IPS DF 4.7 (cell line): ENCODE results near the gene CYP4F8.

Experiments
- DNase-seq: peaks from one replicate; pipeline ENCODE4 v3.0.0-alpha.2; 2013; ENCODE audit warnings: low spot score; ENCODE audit errors: extremely low read depth

CYP4F8 gene

DNA sequence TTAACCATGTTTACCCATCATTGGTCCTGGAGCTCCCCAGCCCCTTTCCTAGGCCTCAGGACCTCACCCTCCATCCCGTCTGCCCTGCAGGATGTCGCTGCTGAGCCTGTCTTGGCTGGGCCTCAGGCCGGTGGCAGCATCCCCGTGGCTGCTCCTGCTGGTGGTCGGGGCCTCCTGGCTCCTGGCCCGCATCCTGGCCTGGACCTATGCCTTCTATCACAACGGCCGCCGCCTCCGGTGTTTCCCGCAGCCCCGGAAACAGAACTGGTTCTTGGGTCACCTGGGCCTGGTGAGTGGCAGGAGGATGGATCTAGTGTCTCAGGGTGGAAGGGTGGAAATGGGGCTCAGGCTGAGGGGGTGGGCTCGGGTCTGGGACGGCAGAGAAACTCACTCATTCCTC, 508 bp downstream of the CYP4F8 start:
- DNase-seq, result no peak

DNA sequence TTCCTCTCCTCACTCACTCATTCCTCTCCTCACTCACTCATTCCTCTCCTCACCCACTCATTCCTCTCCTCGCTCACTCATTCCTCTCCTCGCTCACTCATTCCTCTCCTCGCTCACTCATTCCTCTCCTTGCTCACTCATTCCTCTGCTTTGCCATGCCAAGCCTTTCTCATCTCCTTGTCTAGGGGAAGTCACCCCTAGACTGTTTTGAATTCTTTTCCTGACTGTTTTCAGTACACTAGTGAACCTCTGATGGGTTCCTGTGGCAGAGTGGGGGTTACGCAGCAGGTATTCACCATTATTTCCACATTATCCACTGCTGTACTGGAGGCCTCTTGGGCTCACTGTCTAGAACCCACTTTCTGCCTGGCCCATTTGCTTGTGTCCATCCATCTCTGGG, 1.2 kb downstream of the CYP4F8 start:
- no peak for DNase-seq

DNA sequence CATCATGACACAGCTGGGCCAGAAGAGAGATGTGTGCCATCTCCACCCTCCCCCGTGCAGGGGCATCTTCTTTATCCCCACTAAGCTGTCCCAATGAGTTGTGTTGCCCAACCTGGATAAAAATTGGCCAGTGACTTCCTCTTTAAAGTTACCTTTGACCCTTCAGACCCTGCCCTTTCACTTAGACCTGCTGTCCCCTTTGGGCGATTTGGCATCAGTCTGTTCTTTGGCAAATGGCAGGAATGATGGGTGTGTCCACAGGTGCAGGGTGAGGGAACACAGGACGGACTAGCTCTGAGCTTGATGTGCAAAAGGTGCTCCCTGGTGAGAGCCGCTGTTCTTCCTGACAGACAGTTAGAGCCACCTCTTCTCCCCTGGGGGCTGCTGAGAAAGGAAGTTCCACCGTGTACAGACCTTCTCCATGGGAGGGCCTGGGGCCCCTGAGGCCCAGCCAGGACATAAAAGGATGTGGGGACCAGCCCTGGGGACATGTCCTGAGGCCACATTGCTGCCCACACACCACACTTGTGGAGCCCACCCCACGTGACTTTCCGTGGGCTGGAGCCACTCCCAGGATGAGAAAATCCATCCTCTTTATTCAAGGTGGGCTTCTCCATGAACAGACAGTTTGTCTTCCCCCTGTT, 1.7 kb downstream of the CYP4F8 start:
- no peak for DNase-seq

DNA sequence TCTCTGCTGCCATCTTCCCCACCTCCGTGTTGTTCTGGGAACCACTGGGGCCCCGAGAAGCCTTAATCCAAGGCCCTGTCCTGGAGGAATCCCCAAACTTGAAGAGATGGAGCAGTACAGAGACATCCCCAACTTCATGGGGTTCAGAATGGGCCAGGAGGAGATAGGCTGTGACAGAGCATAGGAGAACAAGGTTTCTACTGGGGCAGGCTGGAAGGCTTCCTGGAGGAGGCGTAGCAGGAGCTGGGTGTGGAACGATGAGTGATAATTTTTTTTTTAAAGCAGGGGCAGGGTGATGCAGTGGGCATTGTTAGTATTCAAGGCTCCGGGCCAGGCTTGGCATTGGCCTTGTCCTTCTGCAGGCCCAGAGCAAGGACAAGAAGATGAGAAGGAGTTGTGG, 3.3 kb downstream of the CYP4F8 start:
- no peak for DNase-seq

DNA sequence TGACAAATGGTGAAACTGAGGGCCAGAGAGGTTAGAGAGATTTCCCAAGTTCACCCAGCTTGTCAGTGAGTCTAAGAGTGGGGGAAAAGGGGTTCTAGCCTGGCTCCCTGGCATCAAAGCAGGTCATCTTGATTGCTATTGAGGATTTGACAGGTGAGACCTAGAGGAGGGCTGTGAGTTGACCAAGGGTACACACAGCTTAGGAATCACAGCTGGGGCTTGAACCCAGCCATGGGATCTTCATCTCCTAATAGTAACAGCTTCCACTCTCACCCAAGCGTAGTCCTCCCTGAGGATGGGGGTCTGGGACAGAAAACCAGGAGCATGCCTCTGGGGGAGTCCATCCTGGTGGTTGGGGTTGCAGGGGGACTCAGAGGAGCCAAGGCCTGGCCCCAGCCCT, 6.8 kb downstream of the CYP4F8 start:
- no peak for DNase-seq

DNA sequence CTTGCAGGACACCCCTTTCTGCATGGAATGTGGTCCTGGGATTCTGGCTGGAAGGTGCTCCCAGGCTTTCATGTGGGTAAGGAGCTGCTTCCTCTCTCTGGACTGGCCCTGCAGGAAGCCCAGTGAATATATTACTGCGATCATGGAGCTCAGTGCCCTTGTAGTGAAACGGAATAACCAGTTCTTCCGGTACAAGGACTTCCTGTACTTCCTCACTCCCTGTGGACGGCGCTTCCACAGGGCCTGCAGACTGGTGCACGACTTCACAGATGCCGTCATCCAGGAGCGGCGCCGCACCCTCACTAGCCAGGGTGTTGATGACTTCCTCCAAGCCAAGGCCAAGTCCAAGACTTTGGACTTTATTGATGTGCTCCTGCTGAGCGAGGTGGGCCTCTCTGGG, 8.0 kb downstream of the CYP4F8 start:
- no peak for DNase-seq

DNA sequence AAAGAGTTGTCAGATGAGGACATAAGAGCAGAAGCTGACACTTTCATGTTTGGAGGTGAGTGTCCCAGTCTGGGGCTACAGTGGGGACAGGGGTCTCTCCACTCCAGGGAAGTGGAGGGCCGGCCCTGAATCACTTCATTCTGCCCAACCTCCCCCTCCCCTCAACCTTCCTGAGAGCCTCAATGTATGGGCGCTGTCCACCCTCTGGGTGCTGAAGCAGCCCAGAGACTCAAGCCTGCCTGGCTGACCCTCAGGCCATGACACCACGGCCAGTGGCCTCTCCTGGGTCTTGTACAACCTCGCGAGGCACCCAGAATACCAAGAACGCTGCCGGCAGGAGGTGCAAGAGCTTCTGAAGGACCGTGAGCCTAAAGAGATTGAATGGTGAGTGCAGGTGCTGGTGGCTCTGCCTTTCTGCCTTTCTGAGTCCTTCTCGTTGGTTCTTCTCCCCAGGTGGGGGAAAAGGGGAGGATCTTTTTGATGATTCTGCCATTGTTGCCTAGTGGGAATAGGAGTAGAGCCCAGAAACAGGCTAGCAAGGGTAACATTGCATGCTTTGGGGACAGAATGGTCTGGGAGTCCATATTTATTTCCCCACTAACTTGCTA, 8.8 kb downstream of the CYP4F8 start:
- no peak for DNase-seq

DNA sequence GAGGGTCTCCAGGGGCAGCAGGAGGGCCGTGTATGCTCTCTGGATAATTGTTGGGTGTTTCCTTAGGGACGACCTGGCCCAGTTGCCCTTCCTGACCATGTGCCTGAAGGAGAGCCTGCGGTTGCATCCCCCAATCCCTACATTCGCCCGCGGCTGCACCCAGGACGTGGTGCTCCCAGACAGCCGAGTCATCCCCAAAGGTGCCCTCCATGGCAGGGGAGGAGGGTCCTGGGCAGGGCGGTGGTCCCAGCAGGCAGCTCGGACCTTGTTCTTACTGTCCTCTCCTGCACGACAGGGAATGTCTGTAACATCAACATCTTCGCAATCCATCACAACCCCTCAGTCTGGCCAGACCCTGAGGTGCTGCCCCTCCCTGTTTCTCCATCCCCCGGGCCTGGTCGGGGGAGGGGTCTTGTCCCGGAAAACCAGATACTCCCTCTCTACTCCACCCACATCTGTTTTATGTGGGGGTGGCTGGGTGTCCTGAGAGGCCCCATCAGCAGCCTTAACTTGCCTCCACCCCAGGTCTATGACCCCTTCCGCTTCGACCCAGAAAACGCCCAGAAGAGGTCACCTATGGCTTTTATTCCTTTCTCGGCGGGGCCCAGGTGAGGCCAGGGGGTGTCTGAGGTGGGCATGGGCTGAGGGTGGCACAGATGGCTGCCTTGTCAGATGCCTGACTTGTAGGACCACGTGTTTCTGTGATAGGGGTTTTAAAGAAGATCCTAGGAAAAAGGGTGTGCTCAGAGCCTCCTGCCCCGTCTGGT, 13.4 kb downstream of the CYP4F8 start:
- DNase-seq, result no peak

DNA sequence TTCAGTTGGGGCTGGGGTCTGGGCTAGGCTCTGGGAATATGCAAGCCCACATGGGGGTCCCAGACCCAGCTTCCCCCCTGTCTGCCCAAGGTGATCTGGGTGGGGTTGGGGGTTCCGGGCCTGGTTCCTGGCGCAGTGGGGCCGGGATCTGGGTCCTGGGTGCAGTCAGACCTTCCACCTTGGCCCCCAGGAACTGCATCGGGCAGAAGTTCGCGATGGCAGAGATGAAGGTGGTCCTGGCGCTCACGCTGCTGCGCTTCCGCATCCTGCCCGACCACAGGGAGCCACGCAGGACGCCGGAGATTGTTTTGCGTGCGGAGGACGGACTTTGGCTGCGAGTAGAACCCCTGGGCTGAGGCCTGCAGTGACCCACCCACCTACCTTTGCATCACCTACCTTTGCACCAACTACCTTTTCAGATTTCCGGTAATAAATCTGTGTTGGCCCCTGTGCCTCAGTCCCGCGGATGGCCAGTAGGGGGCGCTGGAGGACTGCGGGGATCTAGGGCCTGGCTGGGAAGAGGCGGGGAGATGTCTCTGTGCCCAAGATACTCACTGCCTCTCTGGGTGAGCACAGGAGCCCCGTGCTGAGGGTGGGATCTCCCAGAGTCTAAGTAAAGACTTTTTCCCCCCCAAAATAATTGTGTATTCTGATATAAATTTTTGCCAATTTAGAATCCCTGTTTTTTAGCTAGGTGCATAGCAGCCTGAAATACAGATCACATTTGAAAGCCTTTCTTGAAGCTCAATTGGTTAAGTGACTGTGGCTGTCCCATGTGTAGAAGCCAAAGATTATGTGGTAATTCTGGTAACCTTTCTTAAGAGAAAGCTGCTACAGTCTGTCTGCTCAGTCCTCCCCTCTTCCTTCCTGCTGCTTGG, 14.2 kb downstream of the CYP4F8 start:
- DNase-seq, result no peak

DNA sequence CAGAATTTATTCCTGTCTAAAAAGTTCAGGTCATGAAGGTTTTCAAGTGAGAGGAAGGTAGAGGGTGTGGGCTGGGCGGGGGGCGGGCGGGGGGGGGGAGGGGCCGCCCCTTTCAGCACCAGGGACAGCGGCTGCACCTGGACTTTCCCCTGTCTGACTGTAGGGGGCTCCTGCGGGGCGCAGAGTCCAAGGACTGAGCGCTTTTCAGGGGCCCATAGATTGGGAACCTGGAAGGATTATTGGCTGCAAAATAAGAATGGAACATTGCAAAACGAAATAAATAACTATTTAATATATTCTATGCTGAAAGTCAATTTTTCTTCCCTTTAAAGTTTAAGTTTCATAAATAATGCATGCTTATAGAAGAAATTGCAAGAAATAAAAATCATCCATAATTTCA, 16.8 kb downstream of the CYP4F8 start:
- no peak for DNase-seq

DNA sequence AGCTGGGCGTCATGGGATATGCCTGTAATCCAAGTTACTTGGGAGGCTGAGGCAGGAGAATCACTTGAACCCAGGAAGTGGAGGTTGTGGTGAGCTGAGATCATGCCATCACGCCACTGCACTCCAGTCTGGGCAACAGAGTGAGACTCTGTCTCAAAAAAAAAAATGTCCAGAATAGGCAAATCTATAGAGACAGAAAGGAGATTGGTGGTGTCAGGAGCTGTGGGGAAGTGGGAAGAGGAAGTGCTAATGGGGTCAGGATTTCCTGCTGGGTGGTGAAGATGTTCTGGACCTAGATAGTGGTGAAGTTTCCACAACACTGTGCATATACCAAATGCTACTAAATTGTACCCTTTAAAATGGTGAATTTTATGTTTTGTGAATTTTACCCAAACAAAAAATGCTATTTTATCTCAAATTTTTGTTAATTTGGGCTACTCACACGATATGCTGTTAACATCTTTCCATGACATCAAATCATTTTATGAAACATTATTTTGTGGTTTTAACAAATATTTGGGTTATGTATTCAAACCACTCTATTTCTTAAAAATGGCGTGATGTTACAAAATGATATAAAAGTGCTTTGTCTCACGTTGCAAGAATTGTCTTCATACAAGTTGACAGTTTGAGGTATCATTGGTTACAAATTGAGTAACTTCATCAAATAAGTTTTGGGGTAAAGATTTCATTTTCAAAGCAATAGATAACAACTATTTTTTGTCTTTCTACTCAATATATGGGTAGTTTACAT, 18.2 kb downstream of the CYP4F8 start:
- DNase-seq, result no peak

DNA sequence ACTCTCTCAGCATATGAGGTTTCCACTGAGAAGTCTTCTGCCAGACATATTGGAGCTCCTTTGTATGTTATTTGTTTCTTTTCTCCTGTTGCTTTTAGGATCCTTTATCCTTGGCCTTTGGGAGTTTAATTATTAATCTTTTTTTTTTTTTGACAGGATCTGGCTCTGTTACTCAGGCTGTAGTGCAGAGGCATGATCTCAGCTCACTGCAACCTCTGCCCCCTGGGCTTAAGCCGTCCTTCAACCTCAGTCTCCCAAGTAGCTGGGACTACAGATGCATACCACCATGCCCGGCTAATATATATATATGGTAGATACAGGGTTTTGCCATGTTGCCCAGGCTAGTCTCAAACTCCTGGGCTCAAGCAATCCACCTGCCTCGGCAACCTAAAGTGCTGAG, 19.1 kb downstream of the CYP4F8 start:
- DNase-seq, result no peak

DNA sequence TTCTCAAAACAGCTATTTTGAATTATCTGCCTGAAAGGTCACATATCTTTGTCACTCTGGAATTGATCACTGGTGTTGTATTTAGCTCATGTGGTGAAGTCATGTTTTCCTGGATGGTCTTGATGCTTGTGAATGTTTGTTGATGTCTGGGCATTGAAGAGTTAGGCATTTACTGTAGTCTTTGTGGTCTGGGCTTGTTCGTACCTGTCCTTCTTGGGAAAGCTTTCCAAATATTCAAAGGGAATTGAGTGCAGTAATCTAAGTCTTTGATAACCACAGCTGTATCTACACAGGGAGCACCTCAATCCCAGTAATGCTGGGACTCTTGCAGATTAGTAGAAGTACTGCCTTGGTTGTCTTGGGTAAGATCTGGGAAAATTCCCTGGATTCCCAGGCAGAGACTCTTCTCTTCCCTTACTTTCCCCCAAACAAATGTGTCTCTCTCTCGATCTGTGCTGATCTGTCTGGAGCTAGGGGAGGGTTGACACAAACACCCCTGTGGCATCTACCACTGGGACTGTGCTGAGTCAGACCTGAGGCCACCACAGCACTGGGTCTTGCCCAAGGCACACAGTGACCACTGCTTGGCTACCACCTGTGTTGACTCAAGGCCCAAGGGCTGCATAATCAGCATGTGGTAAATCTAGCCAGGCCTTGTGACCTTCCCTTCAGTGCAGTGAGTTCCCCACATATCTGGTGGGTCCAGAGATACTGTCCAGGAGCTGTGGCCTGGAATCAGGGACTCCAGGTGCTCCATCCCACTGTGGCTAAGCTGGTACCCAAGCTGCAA, 20.2 kb downstream of the CYP4F8 start:
- DNase-seq, result no peak

DNA sequence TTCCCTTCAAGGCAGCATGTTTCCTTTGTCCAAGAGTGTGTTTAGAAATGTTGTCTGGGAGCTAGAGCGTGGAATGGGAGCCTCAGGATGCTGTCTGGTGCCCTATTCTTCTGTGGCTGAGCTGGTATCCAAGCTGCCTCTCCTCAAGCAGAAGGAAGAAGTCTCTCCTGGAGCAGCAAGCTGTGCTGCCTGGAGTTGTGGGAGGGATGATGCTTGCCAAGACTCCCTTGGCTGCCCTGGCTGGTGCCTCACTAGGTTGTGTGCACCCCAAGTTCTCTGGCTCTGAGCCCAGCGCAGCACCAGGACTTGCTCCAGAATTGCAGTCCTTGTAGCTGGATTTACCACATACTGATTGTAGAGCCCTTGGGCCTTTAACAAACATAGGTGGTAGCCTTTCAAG, 21.0 kb downstream of the CYP4F8 start:
- DNase-seq, result no peak

DNA sequence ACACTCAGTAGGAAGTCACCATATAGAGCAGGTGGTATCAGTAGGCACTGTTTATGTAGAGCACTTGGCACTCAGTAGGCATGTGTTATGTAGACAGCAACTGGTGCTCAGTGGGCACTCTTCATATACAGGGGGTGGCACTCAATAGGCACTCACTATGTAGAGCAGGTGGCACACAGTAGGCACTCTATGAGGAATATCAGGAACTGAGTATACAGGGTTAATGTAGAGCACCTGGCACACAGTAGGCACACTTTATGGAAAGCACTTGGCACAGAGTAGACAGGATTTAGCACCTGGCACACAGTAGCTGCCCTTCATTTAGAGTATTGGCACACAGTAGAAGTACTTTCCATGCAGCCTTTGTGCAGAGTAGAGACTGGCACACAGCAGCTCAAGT, 24.6 kb downstream of the CYP4F8 start:
- DNase-seq, result no peak

DNA sequence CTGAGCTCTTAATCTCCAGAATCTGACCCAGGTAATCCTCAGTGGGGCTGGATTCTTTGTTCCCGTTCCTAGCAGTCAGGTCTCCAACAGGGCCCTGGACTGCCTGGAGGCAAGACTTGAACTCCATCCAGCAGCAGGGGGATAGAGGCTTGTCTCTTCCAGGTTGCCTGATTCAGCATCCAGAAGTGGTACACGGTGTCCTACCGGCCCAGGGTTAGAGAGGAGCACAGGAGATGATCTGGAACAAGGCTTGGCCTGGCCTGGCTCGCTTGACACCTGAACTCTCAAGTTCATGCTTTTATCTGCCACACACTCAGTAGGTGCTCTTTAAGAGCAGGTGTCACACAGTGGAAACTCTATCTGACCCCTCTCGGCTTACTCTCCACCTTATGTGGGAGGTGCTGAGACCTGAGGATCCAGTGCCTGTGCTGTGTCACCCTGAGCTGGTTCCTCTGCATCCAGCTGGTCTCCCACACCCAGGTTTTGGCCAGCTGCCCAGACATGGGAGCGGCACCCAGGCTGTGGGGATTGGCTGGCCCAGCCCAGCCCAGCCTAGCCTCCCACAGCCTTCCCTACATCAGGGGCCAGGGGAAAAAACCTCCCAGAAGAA, 25.4 kb downstream of the CYP4F8 start, which contains the start of gene CYP4F3:
Gene CYP4F3, plus strand, starts transcription at position 604 of the 610 bp plus-strand sequence. CDS start 519 bp downstream, outside the sequence.
- DNase-seq, result no peak

DNA sequence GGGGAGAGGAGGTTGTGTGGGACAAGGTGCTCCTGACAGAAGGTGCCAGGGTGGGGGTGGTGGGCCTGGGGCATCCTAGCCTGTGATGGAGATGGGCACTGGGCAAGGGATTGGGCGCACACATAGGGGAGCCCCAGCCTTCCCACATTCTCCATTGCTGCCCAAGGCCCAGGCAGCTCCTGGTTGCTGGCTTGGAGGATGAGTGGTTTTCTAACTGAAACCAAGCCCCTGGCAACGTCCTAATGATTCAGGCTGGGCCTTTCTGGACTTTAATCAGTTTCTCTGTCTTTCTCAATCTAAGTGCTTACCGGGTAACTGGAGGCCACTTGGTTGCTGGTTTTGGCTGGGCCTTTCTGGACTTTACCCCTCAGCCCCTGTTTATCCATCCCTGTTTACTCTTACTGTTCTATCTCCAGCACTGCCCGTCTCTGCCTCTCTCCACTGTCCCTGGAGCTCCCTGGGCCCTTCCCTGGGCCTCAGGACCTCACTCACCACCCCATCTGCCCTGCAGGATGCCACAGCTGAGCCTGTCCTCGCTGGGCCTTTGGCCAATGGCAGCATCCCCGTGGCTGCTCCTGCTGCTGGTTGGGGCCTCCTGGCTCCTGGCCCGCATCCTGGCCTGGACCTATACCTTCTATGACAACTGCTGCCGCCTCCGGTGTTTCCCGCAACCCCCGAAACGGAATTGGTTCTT, 26.0 kb downstream of the CYP4F8 start:
- no peak for DNase-seq

DNA sequence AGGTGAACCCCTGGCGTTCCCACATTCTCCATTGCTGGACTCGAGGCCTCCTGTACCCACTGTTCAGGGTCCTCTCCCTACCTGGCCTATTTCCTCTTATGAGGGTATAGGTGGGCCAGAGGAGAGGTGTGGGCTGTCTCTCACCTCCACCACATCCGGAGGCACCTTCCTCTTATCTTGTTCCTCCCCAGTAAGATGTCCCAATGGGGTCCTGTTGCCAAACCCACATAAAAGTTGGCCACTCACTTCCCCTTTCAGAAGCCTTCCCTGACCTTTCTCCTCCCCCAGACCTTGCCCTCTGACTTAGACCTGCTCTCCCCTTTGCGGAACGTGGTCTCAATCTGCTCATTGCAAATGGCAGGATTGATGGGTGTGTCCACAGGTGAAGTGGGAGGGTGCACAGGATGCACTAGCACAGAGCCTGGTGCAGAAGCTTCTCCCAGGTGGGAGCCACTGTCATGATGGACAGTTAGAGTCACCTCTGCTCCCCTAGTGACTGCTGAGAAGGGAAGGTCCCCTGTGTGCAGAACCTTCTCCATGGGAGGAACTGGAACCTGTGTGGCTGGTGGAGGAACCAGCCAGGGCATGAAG, 27.0 kb downstream of the CYP4F8 start:
- DNase-seq, result no peak

DNA sequence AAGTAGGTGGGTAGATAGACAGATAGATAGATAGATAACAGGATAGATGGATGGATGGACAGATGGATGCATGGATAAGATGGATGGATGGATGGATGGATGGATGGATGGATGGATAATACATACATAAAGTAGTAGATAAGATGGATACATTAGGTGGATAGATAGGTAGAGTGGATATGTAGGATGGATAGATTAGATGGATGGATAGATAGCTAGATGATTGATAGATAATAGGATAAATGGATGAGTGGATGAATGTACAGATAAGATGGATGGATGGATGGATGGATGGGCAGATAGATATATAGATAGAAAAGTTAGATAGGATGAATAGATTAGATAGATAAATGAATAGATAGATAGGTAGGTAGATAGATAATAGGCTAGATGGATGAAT, 27.8 kb downstream of the CYP4F8 start:
- DNase-seq, result no peak
